Limb (tissue), 2 donors: ENCODE measurements around the gene TLE7.

ENCODE experiments used
- DNase-seq, 2 donors: peaks; one replicate each; pipeline ENCODE4 v3.0.0-alpha.2; 2016; ENCODE audit errors: extremely low spot score in 2 of 2

TLE7 gene

DNA sequence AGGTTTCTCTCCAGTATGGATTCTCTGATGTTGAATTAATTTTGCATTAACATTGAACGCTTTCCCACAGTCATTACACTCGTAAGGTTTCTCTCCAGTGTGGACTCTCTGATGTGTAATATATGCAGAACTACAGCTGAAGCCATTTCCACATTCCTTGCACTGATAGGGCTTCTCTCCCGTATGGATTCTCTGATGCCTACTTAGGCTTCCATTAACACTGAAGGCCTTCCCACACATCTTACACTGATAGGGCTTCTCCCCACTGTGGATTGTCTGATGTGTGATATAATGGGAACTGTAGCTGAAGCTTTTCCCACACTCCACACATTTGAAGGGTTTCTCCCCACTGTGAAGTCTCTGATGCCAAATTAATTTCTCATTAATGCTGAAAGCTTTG is 7.2 kb upstream of the TLE7 start:
- DNase-seq = no peak

DNA sequence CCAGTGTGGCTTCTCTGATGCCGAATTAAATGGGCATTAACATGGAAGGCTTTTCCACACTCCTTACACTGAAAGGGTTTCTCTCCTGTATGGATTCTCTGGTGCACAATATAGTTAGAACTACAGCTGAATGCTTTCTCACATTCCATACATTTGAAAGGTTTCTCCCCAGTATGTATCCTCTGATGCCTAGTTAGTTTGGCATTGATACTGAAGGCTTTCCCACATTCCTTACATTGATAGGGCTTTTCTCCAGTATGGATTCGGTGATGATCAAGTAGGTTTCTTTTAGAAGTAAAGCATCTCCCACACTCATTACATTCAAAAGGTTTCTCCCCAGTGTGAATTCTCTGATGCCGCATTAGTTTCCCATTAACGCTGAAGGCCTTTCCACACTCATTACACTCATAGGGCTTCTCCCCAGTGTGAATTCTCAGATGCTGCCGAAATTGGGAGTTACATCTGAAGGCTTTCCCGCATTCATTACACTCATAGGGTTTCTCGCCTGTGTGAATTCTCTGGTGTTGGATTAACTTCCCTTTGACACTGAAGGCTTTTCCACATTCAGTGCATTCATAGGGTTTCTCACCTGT is 6.5 kb upstream of the TLE7 start:
- DNase-seq = no peak

DNA sequence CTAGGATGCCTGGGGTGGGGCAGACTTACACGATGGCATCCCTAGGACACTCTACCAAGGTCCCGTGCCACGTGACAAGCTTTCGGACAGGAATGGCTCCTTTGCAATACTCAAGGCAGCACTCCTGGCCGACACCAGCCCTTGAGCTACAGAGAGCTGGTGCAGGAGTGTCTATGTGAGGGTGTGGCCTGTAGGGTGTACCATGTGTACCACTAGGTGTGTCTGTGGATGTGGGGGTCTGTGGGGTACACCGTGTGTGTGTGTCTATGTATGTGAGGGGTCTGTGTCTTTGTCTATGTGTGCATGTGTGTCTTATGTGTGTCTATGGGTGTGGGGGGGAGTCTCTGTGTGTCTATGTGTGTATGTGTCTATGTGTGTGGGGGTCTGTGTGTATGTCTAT is 1.9 kb upstream of the TLE7 start:
- DNase-seq = no peak

DNA sequence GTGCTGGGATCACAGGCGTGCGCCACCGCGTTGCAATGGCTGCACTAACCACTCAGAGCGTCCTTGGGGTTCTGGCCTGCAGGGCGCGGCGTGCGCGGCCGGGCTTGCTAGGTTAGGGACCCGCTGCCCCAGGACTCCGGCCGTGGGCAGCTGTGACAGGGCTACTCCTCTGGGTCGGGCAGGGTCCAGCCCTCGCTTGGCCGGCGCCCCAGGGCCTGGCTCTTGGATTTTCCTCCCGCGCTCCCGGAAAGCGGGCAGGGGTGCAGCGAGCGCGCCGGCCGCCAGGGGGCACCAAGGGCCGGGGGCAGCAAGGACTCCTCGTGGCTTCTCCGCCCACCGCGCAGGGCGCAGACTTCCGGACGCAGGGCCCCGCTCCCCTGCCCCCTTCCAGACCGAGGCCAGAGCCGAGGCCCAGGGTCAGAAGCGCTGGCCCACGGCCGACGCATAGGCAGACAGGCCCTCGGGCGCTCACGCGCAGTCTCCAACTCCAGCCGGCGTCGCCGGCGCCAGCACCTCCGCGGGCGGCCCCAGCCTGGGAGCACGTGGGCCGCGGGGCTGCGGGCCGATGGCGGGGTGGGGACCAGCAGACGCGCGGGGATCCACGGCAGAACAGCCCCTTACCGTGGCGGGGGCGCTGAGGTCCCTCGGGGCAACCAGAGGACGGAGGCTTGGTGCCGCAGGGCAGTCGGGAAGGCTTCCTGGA is 355 bp downstream of the TLE7 start:
- no peak for DNase-seq

DNA sequence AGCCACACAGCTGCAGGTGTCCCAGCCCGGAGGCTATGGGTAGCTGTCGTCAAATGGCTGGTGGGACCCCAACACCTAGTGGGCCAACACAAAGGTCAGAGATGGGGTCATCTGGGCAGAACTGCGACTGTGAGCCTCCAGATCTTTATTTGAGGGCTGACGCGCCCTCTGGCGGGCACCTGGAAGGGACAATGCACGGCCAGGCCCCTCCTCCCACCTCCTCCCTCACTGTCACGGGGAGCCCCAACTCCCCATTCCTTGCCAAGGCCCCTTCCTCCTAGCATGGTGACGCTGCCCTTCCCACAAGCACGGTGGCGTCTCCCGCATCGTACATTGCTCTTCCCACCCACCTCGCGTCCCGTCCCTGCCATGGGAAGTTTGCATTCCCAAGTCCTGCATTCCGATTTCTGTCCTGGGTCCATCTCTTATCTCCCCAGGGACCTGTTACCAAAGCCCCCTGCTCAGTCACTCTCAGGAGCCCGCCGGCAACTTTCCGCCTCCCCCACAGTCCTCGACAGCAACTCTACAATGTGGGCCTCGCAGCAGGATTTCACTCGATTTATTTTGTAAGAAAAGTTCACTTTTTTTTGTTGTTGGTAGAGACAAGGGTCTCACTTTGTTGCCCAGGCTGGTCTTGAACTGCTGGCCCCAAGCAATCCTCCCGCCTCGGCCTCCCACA is 1.0 kb downstream of the TLE7 start:
- DNase-seq = no peak

DNA sequence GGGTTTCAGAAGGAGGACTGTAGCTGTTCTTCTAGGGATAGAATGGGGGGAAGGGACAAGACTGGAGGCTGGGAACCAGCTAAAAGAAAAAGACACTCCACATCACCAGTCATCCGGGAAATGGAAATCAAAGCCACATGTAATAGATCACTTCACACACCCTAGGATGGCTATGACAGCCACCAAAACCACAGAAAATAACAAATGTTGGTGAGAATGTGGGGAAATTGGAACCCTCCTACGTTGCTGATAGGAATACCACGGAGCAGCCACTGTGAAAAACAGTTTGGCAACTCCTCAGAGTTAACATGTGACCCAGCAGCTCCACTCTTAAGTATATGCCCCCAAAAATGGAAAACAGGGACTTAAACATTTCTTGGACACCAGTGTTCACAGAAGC is 2.3 kb downstream of the TLE7 start:
- no peak for DNase-seq

DNA sequence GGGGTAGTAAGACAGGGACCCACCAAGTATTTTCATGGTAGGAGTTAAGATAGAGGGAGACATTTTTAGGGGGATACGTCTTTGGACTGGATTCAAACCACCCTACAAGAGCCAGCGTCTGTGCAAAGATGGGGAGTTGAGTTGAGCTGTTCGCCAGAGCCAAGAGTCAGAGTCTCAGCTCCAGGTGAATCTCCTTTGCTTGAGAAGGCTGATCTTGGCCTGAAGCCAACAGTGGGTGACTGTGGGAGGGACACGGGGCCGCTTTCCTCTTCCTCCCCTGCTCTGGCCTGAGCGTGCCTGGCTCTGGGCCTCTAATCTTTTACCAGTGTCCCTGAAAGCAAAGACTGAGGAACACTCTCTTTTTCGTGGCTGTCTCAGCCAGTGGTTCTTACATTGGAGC is 5.4 kb downstream of the TLE7 start:
- no peak for DNase-seq

DNA sequence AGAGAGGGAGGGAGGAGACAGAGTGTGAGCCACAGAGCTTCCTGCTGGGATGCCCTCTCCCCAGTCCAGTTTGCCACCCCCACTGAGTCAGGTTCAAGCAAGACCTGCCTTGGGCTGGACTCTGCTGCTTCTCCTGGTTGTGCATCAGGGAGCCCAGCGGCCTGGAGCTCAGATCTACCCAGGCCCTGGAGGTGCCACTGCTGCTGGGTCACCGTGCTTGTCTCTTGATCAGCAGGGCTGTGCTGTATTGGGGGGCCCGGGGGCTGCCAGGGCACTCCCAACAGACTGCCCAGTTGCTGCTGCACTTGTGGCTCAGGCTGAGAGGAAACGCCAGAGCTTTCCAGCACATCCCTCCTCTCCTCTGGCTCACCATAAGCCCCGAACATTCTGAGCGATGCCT is 8.9 kb downstream of the TLE7 start:
- DNase-seq = no peak

DNA sequence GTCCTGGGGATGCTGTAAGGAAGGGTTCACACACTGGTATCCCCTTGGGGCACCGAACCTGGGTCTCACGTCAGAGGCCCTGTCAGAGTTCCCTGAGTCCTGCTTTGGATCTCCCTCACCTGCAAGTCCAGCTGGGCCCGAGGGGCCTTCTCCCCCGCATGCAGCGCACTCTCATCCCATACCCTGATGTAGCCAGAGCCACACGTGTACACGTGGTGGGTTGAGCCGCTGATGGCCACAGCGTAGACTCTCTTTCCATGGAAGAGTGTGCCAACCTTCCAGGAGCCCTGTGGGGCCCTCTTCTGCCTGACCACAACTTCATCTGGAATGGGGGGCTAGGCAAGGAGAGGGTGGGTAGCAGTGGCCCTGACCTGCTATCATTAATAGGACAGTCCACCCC is 9.9 kb downstream of the TLE7 start:
- no peak for DNase-seq

DNA sequence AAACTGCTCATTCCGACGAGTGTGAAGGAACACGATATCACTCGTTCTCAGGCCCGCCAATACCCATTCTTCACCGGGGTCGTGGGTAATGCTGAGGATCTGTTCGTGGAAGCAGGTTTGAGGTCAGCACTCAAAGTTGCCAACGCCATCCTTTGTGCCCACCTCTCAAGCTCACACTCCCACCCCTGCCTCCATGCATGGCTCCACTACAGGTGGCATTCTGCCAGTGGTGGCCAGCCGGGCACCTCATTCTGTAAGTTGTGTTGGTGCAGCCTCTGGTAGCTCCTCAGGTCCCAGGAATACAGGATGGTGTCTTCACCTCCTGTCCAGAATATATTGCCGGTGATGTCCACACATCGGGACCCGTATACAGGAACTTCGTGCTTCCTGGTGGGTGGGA is 10.7 kb downstream of the TLE7 start:
- no peak for DNase-seq

DNA sequence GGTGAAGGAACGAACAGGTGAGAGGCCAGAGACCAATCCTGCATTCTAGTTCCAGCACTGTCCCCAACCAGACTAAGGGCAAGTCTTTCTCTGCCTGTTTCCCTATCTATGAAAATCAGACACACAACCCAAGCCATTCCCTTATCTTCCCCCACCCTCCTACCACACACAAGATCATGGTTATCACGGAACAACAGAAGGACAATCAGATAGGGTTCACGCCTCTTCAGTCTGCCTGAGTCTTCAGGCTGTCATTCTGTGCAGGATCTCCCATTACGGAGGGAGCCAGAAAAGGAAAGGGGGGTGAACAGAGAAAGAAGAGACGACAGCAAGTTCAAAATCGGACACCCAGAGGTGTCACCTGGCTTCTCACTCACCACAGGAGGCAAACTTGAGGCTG is 11.1 kb downstream of the TLE7 start:
- DNase-seq = no peak

DNA sequence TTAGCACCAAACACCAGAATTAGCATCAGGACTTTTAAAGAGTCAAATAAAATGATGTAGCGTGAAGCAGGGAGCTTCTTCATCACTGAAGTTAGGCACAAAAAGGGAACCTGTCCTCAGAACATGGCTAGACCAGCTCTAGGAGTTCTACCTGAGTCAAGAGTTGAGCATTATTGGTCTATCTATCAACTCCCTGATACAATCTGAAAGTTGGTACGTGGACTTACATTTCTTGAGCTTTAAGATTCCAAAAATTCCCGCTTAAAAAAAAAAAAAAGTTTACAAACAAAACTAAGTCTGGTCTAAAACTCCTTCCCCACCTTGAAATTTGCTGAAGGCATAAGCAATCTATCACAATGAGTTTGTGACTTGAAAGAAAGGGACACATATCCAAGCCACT is 12.3 kb downstream of the TLE7 start:
- no peak for DNase-seq

DNA sequence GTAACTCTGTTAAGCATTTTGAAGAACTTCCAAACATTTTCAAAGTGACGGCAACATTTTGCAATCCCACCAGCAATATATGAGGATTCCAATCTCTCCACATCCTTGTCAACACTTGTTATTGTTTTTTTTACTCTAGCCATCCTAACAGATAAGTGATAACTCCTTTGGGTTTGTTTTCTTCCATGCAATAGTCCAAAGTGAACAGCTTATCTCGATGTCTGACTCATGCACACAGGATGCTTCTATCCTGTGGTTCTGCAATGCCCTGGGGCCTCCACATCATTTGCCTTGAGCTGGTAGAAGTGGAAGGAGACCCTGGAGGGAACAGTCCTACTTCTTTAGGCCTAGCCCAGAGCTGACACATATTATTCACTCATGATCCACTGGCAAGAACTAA is 13.0 kb downstream of the TLE7 start:
- no peak for DNase-seq

DNA sequence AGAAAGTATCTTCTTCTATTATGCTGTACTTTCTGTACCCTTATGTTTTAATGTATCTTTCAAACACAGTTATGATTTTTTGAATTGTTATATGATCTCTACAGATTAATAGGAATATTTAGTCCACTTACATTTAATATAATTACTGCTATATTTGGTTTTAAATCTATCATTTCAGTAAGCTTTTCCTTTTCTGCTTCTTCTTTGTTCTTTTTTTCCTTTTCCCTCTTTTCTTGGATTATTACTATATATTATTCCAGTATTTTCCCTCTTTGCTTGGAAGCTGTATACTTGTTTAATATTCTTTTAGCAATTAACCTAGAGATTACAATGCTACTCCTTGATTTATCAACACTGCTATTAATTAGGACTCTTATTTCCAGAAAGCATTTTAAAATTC is 13.5 kb downstream of the TLE7 start:
- no peak for DNase-seq

DNA sequence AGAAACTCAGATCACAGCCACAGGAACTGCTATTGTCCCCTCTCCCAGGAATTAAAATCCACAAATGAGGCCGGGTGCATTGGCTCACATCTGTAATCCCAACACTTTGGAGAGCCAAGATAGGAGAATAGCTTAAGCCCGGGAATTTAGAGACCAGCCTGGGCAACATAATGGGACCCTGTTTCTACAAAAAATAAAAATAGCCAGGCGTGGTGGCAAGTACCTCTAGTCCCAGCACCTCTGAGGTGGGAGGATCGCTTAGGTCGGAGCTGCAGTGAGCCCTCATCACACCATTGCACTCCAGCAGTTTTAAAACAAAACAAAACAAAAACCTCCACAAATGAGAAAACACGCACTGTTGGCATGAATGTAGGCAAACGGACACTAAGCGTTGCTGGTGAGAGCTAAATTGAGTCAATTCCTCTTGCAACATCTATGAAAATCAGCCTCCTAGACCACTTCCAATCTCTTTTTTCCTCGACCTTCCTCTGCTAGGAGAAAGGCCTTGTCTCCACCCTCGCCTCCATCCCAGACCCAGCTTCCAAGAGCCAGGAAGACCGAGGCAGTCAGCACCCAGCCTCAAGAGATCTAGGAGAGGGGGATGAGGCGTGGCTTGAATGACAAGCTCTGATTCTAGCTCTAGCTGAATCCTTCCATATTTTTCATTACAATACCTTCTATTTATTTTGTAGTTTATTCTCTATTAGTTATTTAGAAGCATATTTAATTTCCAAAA is 14.8 kb downstream of the TLE7 start:
- DNase-seq = no peak

DNA sequence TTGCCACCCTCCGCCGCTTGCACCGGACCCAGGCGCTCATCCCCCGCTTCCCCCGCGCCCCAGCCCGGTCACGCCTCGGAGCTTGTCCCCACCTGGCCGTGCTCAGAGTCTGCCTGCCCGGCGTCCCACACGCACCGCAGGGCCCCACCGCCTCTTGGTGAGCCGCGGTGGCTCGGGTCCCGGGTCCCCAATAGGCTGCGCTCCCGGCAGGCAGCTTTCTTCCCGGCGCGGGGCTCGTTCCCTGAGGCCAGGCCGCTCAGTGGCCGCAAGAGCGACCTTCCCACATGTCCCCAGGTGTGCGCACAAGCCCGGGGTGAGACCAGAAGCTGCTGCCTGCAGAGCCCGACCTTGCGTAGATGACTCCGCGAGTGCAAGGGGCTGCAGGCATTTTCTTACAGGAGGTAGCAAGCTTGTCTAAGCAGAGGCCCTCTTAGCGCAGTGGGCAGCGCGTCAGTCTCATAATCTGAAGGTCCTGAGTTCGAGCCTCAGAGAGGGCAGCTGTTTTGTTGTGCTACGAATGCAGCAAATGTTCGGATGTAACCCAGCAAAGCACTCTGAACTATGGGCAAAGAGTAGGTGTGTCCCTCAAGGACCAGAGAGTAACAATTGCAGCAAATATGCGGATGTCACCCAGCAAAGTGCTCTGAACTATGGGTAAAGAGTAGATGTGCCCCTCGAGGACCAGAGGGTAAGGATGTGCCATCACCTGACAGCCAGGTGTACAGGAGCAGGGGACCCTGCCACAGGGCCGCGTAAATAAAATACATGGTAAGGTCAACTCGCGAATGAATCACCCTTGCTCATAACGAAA is 15.6 kb downstream of the TLE7 start:
- DNase-seq = peak in 1 of 2 donors; percentile 67

DNA sequence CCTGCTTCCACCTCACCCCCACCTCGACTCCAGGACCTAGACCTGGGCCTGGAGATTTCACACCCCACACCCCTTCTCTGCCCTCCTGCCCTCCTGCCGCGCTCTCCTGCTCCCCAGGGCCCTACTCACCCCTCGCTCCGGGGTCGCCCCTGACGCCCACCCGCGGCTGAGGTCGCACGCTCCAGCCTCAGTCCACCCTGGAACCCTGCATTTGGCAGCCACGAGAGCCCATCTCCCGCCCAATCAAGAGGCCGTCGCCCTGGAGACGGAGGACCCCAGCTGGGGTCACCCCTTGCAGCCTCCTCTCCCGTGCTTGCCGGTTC is 16.1 kb downstream of the TLE7 start:
- no peak for DNase-seq

DNA sequence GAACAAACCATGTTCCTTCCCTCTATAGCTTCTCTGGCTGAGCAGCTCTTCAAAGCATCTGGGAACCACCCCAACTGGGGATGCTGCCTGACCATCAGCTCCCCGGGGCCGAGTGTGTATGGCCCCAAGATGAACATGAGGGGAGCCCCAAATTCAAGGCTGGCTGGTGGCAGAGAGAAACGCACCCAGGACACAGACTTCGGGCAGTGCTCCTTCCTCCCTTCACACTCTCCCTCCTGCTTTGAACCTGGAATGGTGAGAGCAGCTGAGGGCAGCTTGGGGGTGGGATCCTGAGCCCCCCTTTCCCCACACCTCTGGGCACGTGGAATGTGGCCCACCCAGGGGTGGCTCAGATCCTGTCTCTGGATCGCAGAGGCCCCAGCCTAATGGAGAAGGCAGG is 17.2 kb downstream of the TLE7 start:
- no peak for DNase-seq

DNA sequence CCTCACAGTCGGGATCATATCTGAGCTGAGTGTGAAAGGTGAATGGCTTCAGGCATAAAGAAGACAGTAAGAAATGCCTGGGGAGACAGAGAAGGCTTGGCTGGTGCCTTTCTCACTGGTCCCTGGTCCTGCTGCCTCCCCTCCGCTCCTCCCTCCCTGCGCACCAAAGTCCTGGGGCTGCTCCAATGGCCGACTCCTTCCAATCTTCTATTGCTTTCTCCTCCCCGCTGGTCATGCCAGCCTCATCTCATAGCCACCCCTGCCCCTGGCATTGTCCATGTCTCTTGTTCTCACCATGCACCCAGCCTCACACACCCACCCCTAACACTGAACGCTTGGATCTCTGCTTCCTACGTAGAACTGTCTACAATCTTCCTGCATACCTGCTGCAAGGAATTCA is 18.0 kb downstream of the TLE7 start:
- no peak for DNase-seq

DNA sequence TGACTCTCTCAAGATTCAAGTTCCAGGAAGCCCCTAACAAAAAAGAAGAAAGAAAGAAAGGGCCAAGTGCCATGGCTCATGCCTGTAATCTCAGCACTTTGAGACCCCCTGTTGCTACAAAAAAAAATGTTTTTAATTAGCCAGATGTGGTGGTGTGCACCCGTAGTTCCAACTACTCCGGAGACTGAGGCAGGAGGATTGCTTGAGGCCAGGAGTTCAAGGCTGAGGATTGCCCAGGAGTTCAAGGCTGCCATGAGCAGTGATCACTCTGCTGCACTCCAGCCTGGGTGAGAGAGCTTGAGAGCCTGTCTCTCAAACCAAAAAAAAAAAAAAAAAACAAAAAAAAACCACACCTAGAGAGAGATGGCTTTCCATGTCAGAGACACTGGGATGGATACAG is 18.8 kb downstream of the TLE7 start:
- DNase-seq = no peak

DNA sequence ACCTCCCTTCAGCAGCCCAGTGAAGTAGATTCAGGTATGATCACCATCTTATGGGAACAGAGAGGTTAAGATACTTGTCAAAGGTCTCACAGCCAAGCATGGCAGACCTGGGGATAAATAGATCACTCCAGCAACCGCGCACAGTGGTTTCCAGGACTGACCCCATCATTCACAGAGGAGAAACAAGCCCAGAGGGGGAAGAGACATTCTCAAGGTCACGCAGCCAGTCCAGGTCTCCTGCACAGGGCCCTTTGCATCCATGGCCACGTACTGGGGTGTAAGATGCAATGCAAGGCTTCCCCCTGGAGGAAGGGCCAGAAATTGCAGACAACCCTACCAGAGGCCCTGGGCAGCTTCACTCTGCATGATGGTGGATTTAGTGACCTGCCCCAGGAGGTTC is 19.9 kb downstream of the TLE7 start:
- no peak for DNase-seq

DNA sequence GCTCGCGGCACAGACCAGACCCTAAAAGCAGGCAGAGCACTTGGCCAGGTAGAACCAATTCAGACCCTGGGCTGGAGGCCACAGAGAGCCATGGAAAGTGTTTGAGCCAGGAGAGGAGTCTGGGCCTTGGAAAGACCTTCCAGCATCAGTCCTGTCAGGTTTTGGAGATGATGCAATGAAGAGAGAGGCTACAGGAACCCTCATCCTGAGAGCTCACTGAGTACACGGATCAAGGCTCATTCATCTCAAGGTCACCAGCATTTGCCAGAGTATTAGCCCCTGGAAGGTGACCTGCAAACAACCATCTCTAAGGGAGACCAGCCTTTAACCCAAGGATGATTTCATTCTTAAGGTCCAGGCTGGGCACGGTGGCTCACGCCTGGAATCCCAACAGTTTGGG is 27.8 kb downstream of the TLE7 start:
- no peak for DNase-seq
